HK-2 (cell line): Measurements from ENCODE around the gene SCFD2.

ENCODE experiments used
- DNase-seq: peaks from one replicate; pipeline ENCODE4 v3.0.0-alpha.2; 2018; ENCODE audit not compliant: unreplicated experiment

The SCFD2 gene

GRCh38 chr4:52926196-52926974 is 439.5 kb downstream of the SCFD2 start:
- DNase-seq: no peak

- DNase-seq: no peak
Measured at GRCh38 chr4:52925531-52925968, 440.3 kb downstream of the SCFD2 start.

- no peak for DNase-seq
Measured at GRCh38 chr4:52919461-52919860, 446.4 kb downstream of the SCFD2 start.

- DNase-seq: no peak
Measured at GRCh38 chr4:52917817-52918216, 448.0 kb downstream of the SCFD2 start.

- no peak for DNase-seq
Measured at GRCh38 chr4:52915730-52916300, 450.0 kb downstream of the SCFD2 start.

GRCh38 chr4:52915191-52915590 is 450.7 kb downstream of the SCFD2 start:
- no peak for DNase-seq

GRCh38 chr4:52914051-52914605 is 451.7 kb downstream of the SCFD2 start:
- no peak for DNase-seq

- no peak for DNase-seq
Measured at GRCh38 chr4:52912608-52913007, 453.3 kb downstream of the SCFD2 start.

GRCh38 chr4:52911684-52912294 is 454.1 kb downstream of the SCFD2 start:
- peak; percentile 74 for DNase-seq

- DNase-seq: no peak
Measured at GRCh38 chr4:52910115-52910514, 455.7 kb downstream of the SCFD2 start.

GRCh38 chr4:52907510-52907909 is 458.4 kb downstream of the SCFD2 start:
- DNase-seq: no peak

GRCh38 chr4:52904421-52904820 is 461.4 kb downstream of the SCFD2 start:
- no peak for DNase-seq

GRCh38 chr4:52903273-52903672 is 462.6 kb downstream of the SCFD2 start:
- DNase-seq: no peak

- no peak for DNase-seq
Measured at GRCh38 chr4:52894443-52894842, 471.4 kb downstream of the SCFD2 start.

GRCh38 chr4:52892880-52893279 is 473.0 kb downstream of the SCFD2 start:
- DNase-seq: no peak

- no peak for DNase-seq
Measured at GRCh38 chr4:52891743-52892142, 474.1 kb downstream of the SCFD2 start.

- DNase-seq: no peak
Measured at GRCh38 chr4:52890521-52890791, 475.4 kb downstream of the SCFD2 start.

GRCh38 chr4:52889778-52890520 is 475.9 kb downstream of the SCFD2 start:
- DNase-seq: no peak

- DNase-seq: no peak
Measured at GRCh38 chr4:52889354-52889753, 476.5 kb downstream of the SCFD2 start.

- DNase-seq: no peak
Measured at GRCh38 chr4:52884994-52885393, 480.9 kb downstream of the SCFD2 start.

GRCh38 chr4:52883707-52884669 is 481.9 kb downstream of the SCFD2 start:
- DNase-seq: no peak
